A549 treated with AZD9567 at 1 μM for 4 hours (cell line): ENCODE results near the gene PREPL. TPM values are rescaled to one million over a fixed set of nuclear protein-coding genes. Genes with fewer than 3 reads are reported as not detected.

Source experiments
- total RNA-seq: library from RNA; stranded (reverse); fragments of 200-300 nt; extraction: Qiagen RNA extraction; gene quantifications from 5 replicates; pipeline ENCODE4 v1.2.3, GENCODE V29; 2022; ENCODE audit not compliant: insufficient read depth

Gene PREPL
- total RNA-seq: 19.0 to 23.1 TPM (median 21.1 TPM) in 5 replicates

DNA sequence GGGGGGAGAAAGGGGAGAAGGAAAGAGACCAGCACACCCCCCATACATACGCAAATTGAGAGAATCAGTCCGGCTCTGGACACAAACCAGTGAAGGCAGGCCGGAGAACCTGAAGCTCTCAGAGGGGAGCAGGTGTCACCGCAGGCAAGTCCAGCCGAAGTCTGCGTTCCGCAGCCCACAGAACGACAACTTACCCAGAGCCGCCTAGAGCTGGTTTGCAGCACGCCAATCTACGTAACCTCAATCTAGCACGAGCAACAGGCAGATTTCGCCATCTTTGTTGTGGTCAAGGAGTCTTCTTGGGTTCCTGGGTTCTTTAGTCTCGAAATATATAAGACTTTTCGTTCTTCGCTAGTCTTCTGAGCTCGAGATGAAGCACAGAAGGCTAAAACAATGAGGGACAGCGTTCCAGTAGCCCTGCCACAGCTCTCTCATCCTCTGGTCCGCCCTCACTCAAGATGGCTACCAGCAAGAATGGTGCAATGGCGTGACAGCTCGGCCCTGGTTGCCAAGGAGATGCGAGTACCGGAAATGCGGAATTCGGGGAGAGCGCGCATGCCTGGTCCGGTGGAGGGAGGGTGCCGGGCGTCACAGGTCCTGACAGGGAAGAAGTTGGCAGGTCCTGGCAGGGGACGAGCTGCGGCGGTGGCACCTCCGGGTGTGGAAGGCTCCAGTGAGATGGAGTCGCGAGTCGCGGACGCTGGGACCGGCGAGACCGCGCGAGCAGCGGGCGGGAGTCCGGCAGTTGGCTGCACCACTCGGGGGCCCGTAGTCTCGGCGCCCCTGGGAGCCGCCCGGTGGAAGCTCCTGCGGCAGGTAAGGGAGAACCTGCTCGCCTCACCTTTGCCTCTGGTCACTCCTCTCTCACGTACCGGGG, at the start of gene PREPL, which contains the start of gene CAMKMT:
PREPL (minus strand) TSS at position 165 of the 877 bp plus-strand sequence. CDS start 15,152 bp downstream, outside the sequence.
CAMKMT (plus strand) TSS at position 618 of the 877 bp plus-strand sequence.

Other genes with a start within 250 kb of the PREPL start
- 25.2 to 66.2 TPM (median 30.4 TPM) in 5 replicates for gene PPM1B, start 192.6 kb downstream of the PREPL start, total RNA-seq
- gene SLC3A1, start 86.0 kb downstream of the PREPL start, total RNA-seq: 0.59 to 0.79 TPM (median 0.66 TPM) in 4 of 5 replicates, not detected in the other
- gene CAMKMT, start 453 bp upstream of the PREPL start, total RNA-seq: 4.5 to 15.3 TPM (median 5.8 TPM) in 5 replicates